ENCODE results near the gene B3GALNT2.
"Not testable (repeated sequence)": the region's sequence is repeated elsewhere in the genome, so short reads cannot be mapped to it uniquely, and the experiment has no call there.

B3GALNT2 gene

DNA sequence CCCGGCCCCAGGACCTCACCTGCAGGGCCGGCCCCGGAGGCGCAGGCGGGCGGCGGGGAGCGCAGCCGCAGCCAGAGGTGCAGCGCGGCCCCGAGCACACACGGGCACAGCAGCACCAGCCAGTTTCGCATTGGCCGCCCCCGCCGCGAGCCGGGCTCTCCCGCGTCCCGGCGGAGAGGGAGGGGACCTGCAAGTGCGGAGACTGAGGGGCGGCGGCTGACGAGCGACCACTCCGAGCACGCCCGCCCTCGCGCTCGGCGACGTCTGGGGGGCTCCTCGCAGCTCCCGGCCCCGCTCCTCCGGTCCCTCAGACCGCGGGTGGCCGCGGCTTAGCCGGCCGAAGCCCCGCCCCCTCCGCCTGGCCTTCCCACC lies at the start of gene B3GALNT2:
B3GALNT2 (minus strand) TSS at position 331 of the 372 bp plus-strand sequence; CDS start at position 131, 200 bp downstream.
- DNase-seq, result no peak

- no peak for DNase-seq
Measured at GRCh38 chr1:235553112-235553551, 48.9 kb upstream of the B3GALNT2 start.

DNA sequence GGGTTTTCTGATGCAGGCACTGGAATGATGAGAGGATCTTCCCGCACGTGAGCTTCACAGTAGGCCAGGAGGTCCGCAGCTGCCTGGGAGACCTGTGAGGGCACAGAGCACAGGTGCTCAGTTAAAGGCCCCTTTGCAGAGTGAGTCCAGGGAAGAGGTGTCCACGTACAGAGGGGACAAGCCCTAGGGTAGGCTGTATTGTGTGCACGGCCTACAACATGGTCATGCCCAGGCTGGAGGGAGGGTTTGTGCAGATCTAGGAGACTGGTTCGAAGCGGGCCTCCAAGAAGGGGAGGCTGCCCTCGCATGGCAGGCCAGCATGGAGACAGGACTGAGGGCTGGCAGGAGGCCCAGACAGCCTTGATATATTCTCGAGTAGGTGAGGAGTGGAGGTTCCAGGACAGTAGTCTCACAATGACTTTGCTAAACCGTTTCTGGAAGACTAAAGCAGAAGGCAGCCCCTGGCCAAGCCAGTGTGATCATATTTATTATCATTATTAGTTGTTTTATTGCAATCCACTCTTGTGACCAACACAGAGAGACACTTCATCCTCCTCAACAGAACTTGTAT lies 48.0 kb upstream of the B3GALNT2 start:
- no peak for DNase-seq

DNA sequence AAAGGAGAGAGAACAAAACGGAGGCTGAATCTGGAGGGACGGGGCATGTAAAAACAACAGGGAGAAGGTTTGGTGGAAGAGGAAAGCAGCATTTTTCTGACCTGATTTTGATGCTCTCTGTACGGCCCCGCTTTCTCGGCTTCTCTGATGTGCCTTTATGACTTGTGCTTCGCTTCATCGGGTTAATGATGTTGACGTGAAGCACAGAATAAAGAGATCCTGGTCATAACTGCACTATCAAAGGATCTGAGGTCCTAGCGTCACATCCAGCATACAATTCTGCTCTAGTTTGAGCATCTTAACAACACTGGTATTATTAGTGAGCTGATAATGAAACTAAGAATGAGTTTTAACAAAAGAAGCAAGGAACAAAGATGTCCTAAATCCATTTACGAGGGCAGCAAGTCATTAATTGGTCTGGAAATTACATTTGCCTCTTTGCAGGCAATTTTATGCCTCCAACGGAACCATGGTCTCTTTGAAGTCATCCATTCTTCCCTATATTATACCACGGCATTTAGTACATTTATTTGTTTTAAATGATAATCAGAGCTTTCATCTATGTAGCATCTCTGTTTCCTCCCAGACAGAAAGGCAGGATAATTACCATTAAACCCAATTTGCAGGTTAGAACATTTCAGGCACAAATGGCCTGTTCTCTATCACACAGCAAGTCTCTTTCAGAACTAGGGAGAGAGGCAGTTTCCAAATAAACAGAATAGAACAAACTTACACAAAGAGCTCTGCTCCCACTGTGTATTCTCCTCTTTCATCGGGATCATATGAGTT lies 45.3 kb upstream of the B3GALNT2 start:
- DNase-seq, result no peak

- DNase-seq, result not testable (repeated sequence)
Measured at GRCh38 chr1:235546369-235547155, 42.3 kb upstream of the B3GALNT2 start.

DNA sequence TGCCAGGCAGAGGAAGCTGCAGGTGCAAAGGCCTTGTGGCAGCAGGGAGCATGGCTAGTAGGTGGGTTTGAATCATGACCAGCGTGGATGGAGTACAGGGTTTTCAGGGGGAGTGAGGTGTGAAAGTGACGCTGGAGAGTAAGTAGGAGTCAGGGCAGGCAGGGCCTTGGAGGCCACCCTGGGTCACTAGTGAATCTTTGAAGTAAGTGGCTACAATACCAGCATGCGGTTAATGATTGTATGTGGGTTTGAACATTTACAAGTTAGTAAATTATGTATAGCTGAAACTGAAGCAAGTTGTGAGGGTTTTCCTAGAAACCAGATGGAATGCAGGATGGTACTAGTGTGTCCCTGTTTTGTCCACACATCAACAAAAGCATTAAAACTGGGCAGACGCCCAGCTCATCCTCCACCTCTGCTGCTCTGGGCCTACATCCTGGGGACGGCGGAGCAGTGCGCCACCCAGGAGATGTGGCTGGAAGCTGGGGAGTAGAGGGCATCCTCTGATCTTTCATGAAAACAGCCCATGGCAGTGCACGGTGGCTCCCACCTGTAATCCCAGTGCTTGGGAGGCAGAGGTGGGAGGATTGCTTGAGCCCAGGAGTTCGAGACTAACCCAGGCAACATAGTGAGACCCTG lies 41.2 kb upstream of the B3GALNT2 start:
- no peak for DNase-seq

DNA sequence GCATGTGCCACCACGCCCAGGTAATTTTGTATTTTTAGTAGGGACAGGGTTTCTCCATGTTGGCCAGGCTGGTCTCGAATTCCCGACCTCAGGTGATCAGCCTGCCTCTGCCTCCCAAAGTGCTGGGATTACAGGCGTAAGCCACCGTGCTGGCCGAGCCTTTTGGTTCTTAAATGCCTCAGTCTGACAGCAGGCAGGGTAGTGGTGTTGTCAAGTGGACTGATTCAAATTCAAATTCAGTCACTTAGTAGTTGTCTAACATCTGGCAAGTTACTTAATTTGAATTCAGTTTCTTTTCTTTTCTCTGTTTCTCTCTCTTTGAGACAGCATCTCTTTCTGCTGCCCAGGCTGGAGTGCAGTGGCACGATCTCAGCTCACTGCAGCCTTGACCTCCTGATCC lies 38.6 kb upstream of the B3GALNT2 start:
- not testable (repeated sequence) for DNase-seq

DNA sequence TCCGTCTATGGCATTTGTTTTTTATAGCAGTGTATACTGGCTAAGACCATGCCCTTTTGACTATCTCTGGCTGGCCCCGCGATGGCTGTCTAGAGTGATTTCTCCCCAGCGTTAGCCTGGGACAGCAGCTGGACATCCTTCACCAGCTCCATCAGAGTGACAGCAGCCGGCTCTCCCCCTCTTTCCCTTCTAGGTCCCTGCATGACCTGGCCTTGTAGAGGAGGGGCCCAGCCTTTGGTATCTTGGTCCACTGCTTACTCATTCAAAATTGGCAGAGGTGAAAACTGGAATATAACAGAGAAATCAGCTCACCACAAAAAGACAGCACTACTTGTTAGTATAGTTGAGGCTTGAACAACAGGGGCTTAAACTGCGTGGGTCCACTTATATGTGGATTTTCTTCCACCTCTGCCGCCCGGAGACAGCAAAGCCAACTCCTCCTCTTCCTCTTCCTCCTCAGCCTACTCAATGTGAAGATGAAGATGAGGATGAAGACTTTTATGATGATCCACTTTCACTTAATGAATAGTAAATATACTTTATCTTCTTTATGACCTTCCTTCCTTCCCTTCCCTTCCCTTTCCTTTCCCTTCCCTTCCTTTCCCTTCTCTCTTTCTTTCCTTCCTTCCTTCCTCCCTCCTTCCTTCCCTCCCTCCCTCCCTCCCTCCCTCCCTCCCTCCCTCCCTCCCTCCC lies 29.4 kb upstream of the B3GALNT2 start:
- no peak for DNase-seq

- DNase-seq, result no peak
Measured at GRCh38 chr1:235532360-235532759, 28.1 kb upstream of the B3GALNT2 start.

DNA sequence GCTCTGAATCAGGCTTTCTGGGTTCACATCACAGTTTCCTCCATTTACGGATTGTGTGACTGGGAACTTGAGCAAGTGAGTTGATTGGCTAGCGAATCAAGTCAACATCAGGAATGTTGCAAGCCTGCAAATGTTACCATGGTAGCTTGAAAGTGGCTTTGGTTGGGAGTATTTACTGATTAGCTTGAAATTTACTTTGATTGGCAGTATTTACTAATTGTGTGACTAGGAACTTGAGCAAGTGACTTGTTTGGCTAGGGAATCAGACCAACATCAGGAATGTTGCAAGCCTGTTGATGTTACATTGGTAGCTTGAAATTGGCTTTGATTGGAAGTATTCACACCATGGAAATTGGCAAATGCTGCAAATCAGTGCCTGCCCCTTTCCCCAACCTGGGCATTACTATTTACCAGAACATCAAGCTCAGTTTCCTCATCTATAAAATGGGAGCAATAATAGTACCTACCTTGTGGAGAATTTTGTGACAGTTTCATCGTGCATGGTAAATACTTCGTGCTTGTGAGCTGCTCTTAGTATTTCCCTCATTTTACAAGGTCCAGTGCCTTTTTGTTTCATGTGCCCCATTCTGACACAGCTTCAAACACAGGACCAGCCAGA lies 23.1 kb upstream of the B3GALNT2 start:
- no peak for DNase-seq

DNA sequence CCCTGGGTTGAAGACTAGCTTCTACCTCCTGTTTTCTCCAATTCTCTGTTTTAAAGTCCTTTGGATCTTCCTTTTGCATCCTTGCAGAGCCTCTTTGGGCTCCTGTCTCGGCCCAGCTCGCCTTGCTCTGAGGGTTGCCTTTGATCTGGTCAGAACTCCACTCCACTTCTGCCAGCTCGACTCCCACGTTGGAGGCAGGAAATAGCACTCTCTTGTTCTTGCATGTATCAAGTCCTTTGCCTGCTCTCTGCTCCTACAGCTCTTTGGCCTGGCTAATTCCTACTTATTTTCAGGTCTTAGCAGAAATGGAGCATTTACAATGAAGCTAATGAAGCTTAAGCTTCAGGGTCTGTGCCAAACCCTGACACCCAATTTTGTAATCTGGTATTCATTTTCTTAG lies 21.1 kb upstream of the B3GALNT2 start:
- DNase-seq, result no peak

DNA sequence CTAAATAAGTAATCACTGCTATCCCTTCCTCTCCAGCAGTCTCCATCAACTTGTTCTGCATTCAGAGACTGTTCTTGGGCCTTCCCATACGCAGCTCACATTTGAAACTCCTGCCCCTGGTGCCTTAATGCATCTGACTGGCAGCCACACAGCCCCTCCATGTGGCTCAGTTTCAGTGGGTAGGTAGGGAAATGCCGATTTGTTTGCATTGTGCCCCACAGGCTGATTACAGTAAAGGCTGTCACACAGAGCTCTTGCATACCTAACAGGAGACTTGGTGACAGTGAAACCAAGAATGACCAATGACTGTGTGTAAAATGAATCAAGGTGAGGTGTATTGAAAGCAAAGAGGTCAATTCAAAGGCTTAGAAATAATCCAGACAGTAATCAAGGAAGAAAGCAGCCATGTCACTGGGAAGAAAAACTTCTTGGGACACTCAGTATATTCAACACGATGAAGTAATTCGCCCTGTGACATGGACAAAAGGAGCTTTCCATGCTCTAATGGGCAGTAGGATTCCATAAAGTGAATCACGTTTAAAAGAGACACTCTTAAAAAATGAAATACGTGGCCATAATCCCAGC lies 12.7 kb upstream of the B3GALNT2 start:
- DNase-seq, result no peak

DNA sequence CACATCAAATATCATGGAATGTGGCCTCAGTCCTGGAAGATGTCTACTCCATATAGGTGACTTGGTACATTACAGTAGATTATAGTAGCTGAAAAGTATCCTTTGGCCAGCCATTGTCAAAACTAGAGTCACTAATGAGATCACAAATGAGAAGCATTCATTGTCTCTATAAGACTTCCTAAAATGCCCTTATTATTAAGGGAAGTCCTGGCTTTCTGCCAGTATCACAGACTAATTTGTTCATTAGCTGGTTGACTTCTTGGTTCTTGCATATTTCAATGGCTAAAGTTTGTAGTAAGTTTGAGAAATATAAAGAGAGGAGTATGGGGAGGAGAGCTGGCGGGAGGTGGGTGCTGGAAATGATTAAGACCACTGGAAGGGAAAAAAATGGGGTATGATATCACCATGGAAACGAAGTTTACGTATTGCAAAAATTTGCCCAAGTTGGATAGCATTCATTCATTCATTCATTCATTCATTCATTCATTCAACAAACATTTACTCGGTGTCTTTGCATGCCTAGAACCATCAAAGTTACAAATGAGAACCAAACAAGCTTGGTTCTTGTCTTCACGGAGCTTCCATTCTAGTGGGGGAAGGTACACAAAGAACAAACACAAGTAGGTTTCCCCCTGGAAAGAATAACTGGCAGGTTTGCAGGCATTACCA lies 11.7 kb upstream of the B3GALNT2 start:
- no peak for DNase-seq

DNA sequence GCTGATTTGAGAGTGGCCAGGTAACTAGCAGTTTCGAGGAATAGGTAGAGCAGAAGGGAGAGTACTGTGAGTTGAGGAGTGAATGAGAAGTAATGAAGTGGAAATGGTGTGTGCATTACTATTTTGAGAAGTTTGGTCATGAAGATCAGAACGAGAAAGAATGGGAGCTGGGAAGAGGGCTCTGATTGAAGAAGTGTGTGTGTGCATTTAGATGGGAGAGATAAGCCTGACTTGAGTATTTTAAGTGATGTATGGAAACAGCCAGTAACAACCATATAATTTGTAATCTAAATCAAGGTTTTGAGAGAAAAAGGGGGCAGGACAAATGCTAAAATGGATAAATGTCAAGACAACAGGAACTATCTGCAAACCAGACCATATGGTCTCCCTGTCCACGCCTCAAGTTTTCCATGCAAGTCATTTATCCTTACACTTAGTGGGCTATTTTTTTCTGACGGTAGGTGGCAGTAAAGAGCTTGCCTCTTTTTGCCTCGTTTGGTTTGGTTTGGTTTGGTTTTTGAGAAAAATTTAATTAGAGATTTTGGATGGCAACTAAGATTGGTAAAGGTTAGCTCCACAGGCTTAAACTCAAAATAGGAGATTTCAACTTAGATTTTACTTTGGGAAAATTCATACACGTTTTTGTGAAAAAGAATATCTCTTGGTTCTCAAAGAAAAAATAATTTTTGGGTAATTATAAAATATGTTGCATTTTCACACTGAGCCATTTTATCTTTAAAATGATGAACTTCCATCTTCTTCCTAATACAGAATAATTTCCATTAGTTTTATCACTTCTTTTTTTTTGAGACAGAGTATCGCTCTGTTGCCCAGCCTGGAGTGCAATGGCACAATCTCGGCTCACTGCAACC lies 9.5 kb upstream of the B3GALNT2 start:
- DNase-seq, result peak; percentile 65

- no peak for DNase-seq
Measured at GRCh38 chr1:235511470-235512240, 7.4 kb upstream of the B3GALNT2 start.

- DNase-seq, result no peak
Measured at GRCh38 chr1:235510823-235511222, 6.6 kb upstream of the B3GALNT2 start.

DNA sequence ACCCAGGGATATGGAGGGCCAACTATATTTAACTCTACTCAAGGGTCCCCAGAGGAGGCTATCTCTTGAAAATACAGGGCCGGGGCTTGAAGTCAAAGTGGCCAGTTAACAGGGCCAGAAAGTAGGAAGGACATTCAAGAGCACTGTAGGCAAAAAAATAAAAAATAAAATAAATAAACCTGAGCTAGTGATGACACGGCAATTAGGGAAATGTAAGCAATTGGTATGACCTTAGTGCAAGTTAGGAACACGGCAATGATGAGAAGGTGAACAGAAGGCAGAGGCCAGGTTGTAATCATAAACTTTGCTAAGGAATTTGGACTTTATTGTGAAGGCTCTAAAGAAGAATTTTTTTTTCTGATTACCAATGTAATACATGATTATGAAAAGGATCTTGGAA lies 3.4 kb upstream of the B3GALNT2 start:
- DNase-seq, result no peak

DNA sequence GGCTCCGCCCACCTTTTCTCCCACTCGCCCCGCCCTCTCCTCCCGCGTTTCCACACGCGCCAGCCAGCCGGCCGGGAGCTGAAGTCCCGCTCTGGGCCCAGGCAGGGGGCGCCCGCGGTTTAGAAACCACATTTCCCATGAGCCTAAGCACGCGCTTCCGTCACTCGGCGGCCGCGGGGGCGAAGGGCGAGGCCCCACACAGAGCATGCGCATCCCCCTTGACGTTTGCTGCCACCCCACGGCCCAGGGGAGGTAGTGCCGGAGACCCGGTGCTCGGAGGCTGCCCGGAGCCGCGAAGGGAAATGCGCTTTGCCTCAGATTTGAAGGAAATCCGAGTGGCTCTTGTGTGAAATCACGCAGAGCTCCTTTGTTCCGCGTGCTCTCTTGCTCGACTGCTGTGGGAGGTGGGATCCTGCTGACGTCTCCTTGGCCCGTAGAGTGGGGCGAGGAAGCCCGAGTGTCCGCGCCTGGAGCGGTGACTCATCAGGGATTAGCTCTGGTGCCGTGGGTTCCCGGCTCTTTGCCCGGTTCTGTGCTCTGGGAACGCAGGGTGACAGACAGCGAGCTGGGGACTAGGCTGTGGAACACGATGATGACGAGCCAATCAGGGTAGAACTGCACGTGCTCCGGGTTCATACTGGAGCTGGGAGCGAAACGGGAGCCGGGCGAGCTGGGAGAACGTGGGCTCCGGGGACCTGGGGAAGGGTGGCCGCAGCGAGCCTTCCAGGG lies 406 bp upstream of the B3GALNT2 start:
- DNase-seq, result peak; percentile 98
